ENCODE data around the gene RXFP1.

RXFP1 gene

GRCh38 chr4:158682066-158682465 lies 160.4 kb downstream of the RXFP1 start:
- H3K27me3 ChIP-seq (replicated peaks) = no peaks in the 10 kb centered on the region
- H3K4me3 ChIP-seq (ENCODE audit: low read depth, low read length) = no peak overlapping the region
- no peak for DNase-seq
- TF ChIP-seq, protein P1, sequence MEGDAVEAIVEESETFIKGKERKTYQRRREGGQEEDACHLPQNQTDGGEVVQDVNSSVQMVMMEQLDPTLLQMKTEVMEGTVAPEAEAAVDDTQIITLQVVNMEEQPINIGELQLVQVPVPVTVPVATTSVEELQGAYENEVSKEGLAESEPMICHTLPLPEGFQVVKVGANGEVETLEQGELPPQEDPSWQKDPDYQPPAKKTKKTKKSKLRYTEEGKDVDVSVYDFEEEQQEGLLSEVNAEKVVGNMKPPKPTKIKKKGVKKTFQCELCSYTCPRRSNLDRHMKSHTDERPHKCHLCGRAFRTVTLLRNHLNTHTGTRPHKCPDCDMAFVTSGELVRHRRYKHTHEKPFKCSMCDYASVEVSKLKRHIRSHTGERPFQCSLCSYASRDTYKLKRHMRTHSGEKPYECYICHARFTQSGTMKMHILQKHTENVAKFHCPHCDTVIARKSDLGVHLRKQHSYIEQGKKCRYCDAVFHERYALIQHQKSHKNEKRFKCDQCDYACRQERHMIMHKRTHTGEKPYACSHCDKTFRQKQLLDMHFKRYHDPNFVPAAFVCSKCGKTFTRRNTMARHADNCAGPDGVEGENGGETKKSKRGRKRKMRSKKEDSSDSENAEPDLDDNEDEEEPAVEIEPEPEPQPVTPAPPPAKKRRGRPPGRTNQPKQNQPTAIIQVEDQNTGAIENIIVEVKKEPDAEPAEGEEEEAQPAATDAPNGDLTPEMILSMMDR (IDR thresholded peaks at IDR 0.05; ENCODE audit: low read depth, low read length, missing control alignments) = no peak
- no peak overlapping the region for H3K27ac ChIP-seq
- H3K36me3 ChIP-seq (replicated peaks) = no peaks in the 10 kb centered on the region
- in situ Hi-C loops (cut with HindIII; ENCODE audit: low pct_ligation_motif_present, low sequenced_read_pairs) = no loop called here

- Histone ChIP-seq H3K27ac (no peak overlapping the region), H3K27me3 (replicated peaks) (no peaks in the 10 kb centered on the region), H3K36me3 (replicated peaks) (no peaks in the 10 kb centered on the region), H3K4me3 (ENCODE audit: low read depth, low read length) (no peak overlapping the region)
- TF ChIP-seq, protein P1 (IDR thresholded peaks at IDR 0.05; ENCODE audit: low read depth, low read length, missing control alignments) = no peak
- in situ Hi-C loops (cut with HindIII; ENCODE audit: low pct_ligation_motif_present, low sequenced_read_pairs) = no loop called here
- no peak for DNase-seq
Observed at GRCh38 chr4:158688813-158689212, 167.1 kb downstream of the RXFP1 start.

Data from brain microvascular endothelial cell (primary cell).